GM23338 (cell line): ENCODE measurements around the gene MRAP. TPM values are rescaled to one million over a fixed set of nuclear protein-coding genes. Genes with fewer than 3 reads are reported as not detected.

Experiments used
- ATAC-seq: fragments of 200-7000 bp; cut with Tn5 transposase; 3 replicates; pipeline ENCODE4 v1.9.1; 2020
- DNase-seq: peaks from one replicate; pipeline ENCODE4 v3.0.0-alpha.2; 2015; ENCODE audit warnings: low spot score
- H2AFZ ChIP-seq: fragments of 200-600 bp; sonication (generic); 2 replicates; pipeline ENCODE4 v1.8.0; 2016; ENCODE audit warnings: antibody characterized with exemption, mild to moderate bottlenecking, moderate library complexity
- H3F3A ChIP-seq: fragments of 200-600 bp; sonication (generic); replicated peaks from 2 replicates; pipeline ENCODE4 v1.8.0; 2017; ENCODE audit warnings: antibody characterized with exemption, mixed run types, low read depth
- H3K27ac ChIP-seq: fragments of 200-600 bp; sonication (generic); 2 replicates; pipeline ENCODE4 v1.6.1; 2016; ENCODE audit warnings: low read depth
- H3K27me3 ChIP-seq: fragments of 200-600 bp; sonication (generic); 2 replicates; pipeline ENCODE4 v1.8.0; 2016; ENCODE audit warnings: mild to moderate bottlenecking, mixed run types, moderate library complexity; ENCODE audit not compliant: insufficient read depth
- H3K36me3 ChIP-seq: fragments of 200-600 bp; sonication (generic); 2 replicates; pipeline ENCODE4 v1.8.0; 2016; ENCODE audit warnings: mild to moderate bottlenecking; ENCODE audit not compliant: insufficient read depth
- H3K4me1 ChIP-seq: fragments of 200-600 bp; sonication (generic); 2 replicates; pipeline ENCODE4 v1.8.0; 2016; ENCODE audit warnings: mild to moderate bottlenecking, moderate library complexity; ENCODE audit not compliant: insufficient read depth
- H3K4me2 ChIP-seq: fragments of 200-600 bp; sonication (generic); 2 replicates; pipeline ENCODE4 v1.7.1; 2017; ENCODE audit warnings: mixed run types
- H3K4me3 ChIP-seq: fragments of 200-600 bp; sonication (generic); 2 replicates; pipeline ENCODE4 v1.6.1; 2016; ENCODE audit warnings: mixed run types
- H3K79me2 ChIP-seq: fragments of 200-600 bp; sonication (generic); replicated peaks from 2 replicates; pipeline ENCODE4 v1.8.0; 2017; ENCODE audit warnings: mild to moderate bottlenecking; ENCODE audit not compliant: insufficient read depth
- H3K9me2 ChIP-seq: fragments of 200-600 bp; sonication (generic); 2 replicates; pipeline ENCODE4 v1.8.0; 2017; ENCODE audit not compliant: insufficient read depth
- H4K20me1 ChIP-seq: fragments of 200-600 bp; sonication (generic); replicated peaks from 2 replicates; pipeline ENCODE4 v1.8.0; 2017; ENCODE audit warnings: mild to moderate bottlenecking; ENCODE audit not compliant: insufficient read depth
- H3K27ac Mint-ChIP-seq: 2 replicates; pipeline ENCODE4 v1.8.0; 2020; ENCODE audit warnings: inconsistent platforms, mild to moderate bottlenecking, moderate library complexity, mixed read lengths
- H3K27me3 Mint-ChIP-seq: 3 replicates; pipeline ENCODE4 v1.8.0; 2022; ENCODE audit warnings: low read depth, mild to moderate bottlenecking, moderate library complexity, mixed read lengths, inconsistent platforms; ENCODE audit not compliant: insufficient read depth, poor library complexity
- H3K36me3 Mint-ChIP-seq: 3 replicates; pipeline ENCODE4 v1.8.0; 2021; ENCODE audit warnings: low read depth, mild to moderate bottlenecking, inconsistent platforms, moderate library complexity, mixed read lengths
- H3K4me1 Mint-ChIP-seq: 3 replicates; pipeline ENCODE4 v1.8.0; 2020; ENCODE audit warnings: mild to moderate bottlenecking, inconsistent platforms, mixed read lengths
- H3K4me3 Mint-ChIP-seq: 3 replicates; pipeline ENCODE4 v1.8.0; 2021; ENCODE audit warnings: moderate library complexity, mild to moderate bottlenecking, inconsistent platforms, mixed read lengths
- H3K9me3 Mint-ChIP-seq: 3 replicates; pipeline ENCODE4 v1.8.0; 2020; ENCODE audit warnings: moderate library complexity, mild to moderate bottlenecking, inconsistent platforms, mixed read lengths
- CREB1 ChIP-seq: fragments of 250-450 bp; sonication (Bioruptor Pico); IDR thresholded peaks from 2 replicates; pipeline ENCODE4 v1.5.0; 2020; ENCODE audit warnings: low read depth, mild to moderate bottlenecking, moderate library complexity
- CTCF ChIP-seq, 2 experiments: fragments of 200-600 bp in 1 of 2; sonication (generic) in 1 of 2; conservative IDR thresholded peaks; 2 replicates each; pipeline versions ENCODE4 v1.5.1 to v1.6.1; 2016 to 2017; ENCODE audit warnings: antibody characterized with exemption in 2 of 2, low read depth in 2 of 2, mild to moderate bottlenecking in 2 of 2, moderate library complexity in 1 of 2
- EZH2 ChIP-seq: fragments of 200-600 bp; sonication (generic); IDR thresholded peaks from one replicate; pipeline ENCODE4 v1.8.0; 2017; ENCODE audit warnings: antibody characterized with exemption, mild to moderate bottlenecking, low read depth; ENCODE audit not compliant: unreplicated experiment
- EZH2phosphoT487 ChIP-seq: fragments of 200-600 bp; sonication (generic); IDR thresholded peaks from one replicate; pipeline ENCODE4 v1.8.1; 2018; ENCODE audit warnings: antibody characterized with exemption; ENCODE audit not compliant: unreplicated experiment
- JUNB ChIP-seq: IDR thresholded peaks from one replicate; pipeline ENCODE4 v1.6.1; 2016; ENCODE audit warnings: antibody characterized with exemption; ENCODE audit not compliant: unreplicated experiment
- NANOG ChIP-seq: IDR thresholded peaks from 2 replicates; pipeline ENCODE4 v1.6.1; 2016; ENCODE audit warnings: antibody characterized with exemption, borderline replicate concordance
- POLR2AphosphoS5 ChIP-seq: IDR thresholded peaks from 2 replicates; pipeline ENCODE4 v1.6.1; 2016; ENCODE audit warnings: antibody characterized with exemption, low read depth
- REST ChIP-seq: IDR thresholded peaks from one replicate; pipeline ENCODE4 v1.6.1; 2018; ENCODE audit warnings: antibody characterized with exemption; ENCODE audit not compliant: unreplicated experiment
- STAT1 ChIP-seq: IDR thresholded peaks from one replicate; pipeline ENCODE4 v1.6.1; 2016; ENCODE audit warnings: antibody characterized with exemption; ENCODE audit not compliant: unreplicated experiment
- ZNF114 ChIP-seq: fragments of 250-450 bp; sonication (Bioruptor Pico); IDR thresholded peaks from 2 replicates; pipeline ENCODE4 v1.5.0; 2020; ENCODE audit warnings: mild to moderate bottlenecking, moderate library complexity
- ZNF331 ChIP-seq: fragments of 250-450 bp; sonication (Bioruptor Pico); IDR thresholded peaks from 2 replicates; pipeline ENCODE4 v1.5.0; 2020; ENCODE audit warnings: low read depth, mild to moderate bottlenecking, moderate library complexity
- ZNF462 ChIP-seq: fragments of 250-450 bp; sonication (Bioruptor Pico); IDR thresholded peaks from 2 replicates; pipeline ENCODE4 v1.5.0; 2020; ENCODE audit warnings: mild to moderate bottlenecking, moderate library complexity
- polyA plus RNA-seq: library from polyadenylated mRNA; unstranded; fragments of >200 nt; fragmentation: Nextera tagmentation; extraction: Ambion mirVana; gene quantifications from 2 replicates; pipeline ENCODE4 v1.2.1, GENCODE V29; 2016
- total RNA-seq: library from RNA; depleted of rRNA; stranded (reverse); fragments of >200 nt; shearing (Covaris generic); gene quantifications from 2 replicates; pipeline ENCODE4 v1.2.3, GENCODE V29; 2014
- TF ChIP-seq, protein P1 (sequence below): IDR thresholded peaks from 2 replicates; pipeline ENCODE4 v1.6.1; 2016; ENCODE audit warnings: antibody characterized with exemption

MRAP gene
- total and polyA plus RNA-seq, 2 experiments from 2014 or later: 0.78 TPM; not detected in 1

- Mint-ChIP-seq H3K4me3 (no peak overlapping the region), H3K4me1 (no peaks in the 10 kb centered on the region), H3K27me3 (peaks cover 4% of the 10 kb centered on the region), H3K36me3 (peaks cover 95% of the 10 kb centered on the region), H3K27ac (no peak overlapping the region), H3K9me3 (no peaks in the 10 kb centered on the region)
- no peak overlapping the region for H3K27ac ChIP-seq
- no peaks in the 10 kb centered on the region for H3K9me2 ChIP-seq
- no peaks in the 10 kb centered on the region for H3K79me2 ChIP-seq
- no peaks in the 10 kb centered on the region for H3F3A ChIP-seq
- TF ChIP-seq, protein P1, sequence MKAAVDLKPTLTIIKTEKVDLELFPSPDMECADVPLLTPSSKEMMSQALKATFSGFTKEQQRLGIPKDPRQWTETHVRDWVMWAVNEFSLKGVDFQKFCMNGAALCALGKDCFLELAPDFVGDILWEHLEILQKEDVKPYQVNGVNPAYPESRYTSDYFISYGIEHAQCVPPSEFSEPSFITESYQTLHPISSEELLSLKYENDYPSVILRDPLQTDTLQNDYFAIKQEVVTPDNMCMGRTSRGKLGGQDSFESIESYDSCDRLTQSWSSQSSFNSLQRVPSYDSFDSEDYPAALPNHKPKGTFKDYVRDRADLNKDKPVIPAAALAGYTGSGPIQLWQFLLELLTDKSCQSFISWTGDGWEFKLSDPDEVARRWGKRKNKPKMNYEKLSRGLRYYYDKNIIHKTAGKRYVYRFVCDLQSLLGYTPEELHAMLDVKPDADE: no peak
- no peak for TF ChIP-seq POLR2AphosphoS5
- TF ChIP-seq REST: no peak
- TF ChIP-seq JUNB: no peak
- TF ChIP-seq ZNF462: no peak
- no peak for TF ChIP-seq EZH2
- TF ChIP-seq CREB1 (CRISPR knock-in tag): no peak
- TF ChIP-seq ZNF114 (CRISPR knock-in tag): no peak
- no peak for TF ChIP-seq STAT1
- no peak for TF ChIP-seq EZH2phosphoT487
- no peak for TF ChIP-seq ZNF331 (CRISPR knock-in tag)
- no peak for TF ChIP-seq CTCF (conservative IDR thresholded peaks at IDR 0.05; ENCODE audit: low read depth in 2 of 2)
- TF ChIP-seq NANOG: no peak
- no peaks in the 10 kb centered on the region for H3K4me1 ChIP-seq
- H4K20me1 ChIP-seq: peaks cover 5% of the 10 kb centered on the region; the same call in 1 of the 2 replicates
- H3K27me3 ChIP-seq: no peaks in the 10 kb centered on the region
- peaks cover 66% of the 10 kb centered on the region for H3K36me3 ChIP-seq
- ATAC-seq (no peak), DNase-seq (no peak)
- no peak overlapping the region for H3K4me3 ChIP-seq
- H2AFZ ChIP-seq: no peak overlapping the region
- no peak overlapping the region for H3K4me2 ChIP-seq
Observed at GRCh38 chr21:32320726-32321125, 22.1 kb downstream of the MRAP start.
